Measurements from ENCODE around the gene ZC3H7B. TPM values are rescaled to one million over a fixed set of nuclear protein-coding genes. Genes with fewer than 3 reads are reported as not detected.

The ZC3H7B gene
- total RNA-seq = 29.7 and 64.6 TPM in 2 replicates

GRCh38 chr22:41301085-41302020 is at the start of gene ZC3H7B:
TSS of gene ZC3H7B (plus strand) at chr22:41301525. CDS start at chr22:41320661, 19,136 bp downstream.

GRCh38 chr22:41285820-41286638 is 15.3 kb upstream of the ZC3H7B start, which contains the start of gene RANGAP1:
TSS of gene RANGAP1 (minus strand) at chr22:41286187. CDS start at chr22:41281044, 5,143 bp downstream.

GRCh38 chr22:41381329-41382097 is 80.2 kb downstream of the ZC3H7B start, which contains the start of gene TEF:
TSS of gene TEF (plus strand) at chr22:41381942. CDS start at chr22:41382045, 103 bp downstream.

Other genes starting within 250 kb of the ZC3H7B start
- gene EP300, start 208.9 kb upstream of the ZC3H7B start, total RNA-seq = 31.2 and 68.3 TPM in 2 replicates
- 22.9 and 30.6 TPM in 2 replicates for gene L3MBTL2, start 96.2 kb upstream of the ZC3H7B start, total RNA-seq
- 0.97 and 3.0 TPM in 2 replicates for gene CHADL, start 60.6 kb upstream of the ZC3H7B start, total RNA-seq
- 24.9 and 70.8 TPM in 2 replicates for gene RANGAP1, start 15.3 kb upstream of the ZC3H7B start, total RNA-seq
- gene TEF, start 80.4 kb downstream of the ZC3H7B start, total RNA-seq = 4.8 and 5.5 TPM in 2 replicates
- gene TOB2, start 145.3 kb downstream of the ZC3H7B start, total RNA-seq = 12.5 and 27.6 TPM in 2 replicates
- gene PHF5A, start 167.2 kb downstream of the ZC3H7B start, total RNA-seq = 40.7 and 54.6 TPM in 2 replicates
- gene ACO2, start 167.6 kb downstream of the ZC3H7B start, total RNA-seq = 75.7 and 93.2 TPM in 2 replicates
- gene POLR3H, start 242.9 kb downstream of the ZC3H7B start, total RNA-seq = 20.5 and 22.7 TPM in 2 replicates